Right lobe of liver (tissue), 4 donors: ENCODE data around the gene SPEF1.

Experiments used
- CTCF ChIP-seq, 4 donors: fragments of 200-600 bp in 3 of 4; fragments of 450-650 bp in 1 of 4; IDR thresholded peaks; one replicate each; pipeline versions ENCODE4 v1.5.1 to v1.8.0; 2016 to 2022; ENCODE audit warnings: antibody characterized with exemption in 4 of 4, mild to moderate bottlenecking in 2 of 4
- POLR2A ChIP-seq: fragments of 450-650 bp; IDR thresholded peaks from one replicate; pipeline ENCODE4 v1.6.1; 2017; ENCODE audit warnings: antibody characterized with exemption, mild to moderate bottlenecking
- donor health status: DM: no; HTN: no; CAD: no.
- donor health status: DM: no; HTN: no; CAD: no.
- donor health status: DM: no; HTN: yes; CAD: no.

DNA sequence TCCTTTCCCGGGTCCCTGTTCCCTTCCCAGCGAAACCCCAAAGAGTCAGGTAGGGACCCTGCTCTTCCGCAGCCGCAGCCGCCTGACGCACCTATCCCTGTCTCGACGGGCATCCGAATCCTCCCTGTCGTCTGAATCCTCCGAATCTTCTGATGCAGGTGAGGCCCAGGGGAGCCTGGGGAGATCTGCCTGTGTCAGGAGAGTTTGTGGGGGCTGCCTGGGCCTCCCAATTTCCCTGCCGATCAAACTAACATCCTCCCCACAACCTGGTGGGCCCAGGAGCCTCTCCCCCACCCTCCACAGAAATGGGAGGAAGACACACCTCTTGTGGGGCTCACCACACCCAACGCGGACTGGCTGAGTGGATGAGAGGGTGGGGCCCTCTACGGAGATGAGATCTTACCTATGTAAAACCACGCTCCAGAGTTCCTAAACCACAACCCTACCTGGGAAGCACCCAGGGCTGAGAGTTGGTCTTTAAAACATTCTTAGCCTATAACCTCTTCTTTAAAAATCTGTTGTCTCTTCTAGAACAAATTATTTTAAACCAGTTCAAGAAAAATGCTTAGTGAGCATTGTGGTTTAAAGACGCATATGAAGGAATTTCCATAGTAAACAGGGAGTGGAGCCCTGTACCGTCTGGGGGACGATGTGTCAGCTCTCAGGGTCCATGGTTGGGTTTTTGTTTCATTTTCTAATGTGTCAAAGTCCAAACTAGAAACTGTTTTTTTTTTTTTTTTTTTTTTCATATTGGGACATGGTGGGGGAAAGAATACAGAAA, 16.5 kb upstream of the SPEF1 start:
- no peak for TF ChIP-seq POLR2A
- no peak for TF ChIP-seq CTCF (IDR thresholded peaks at IDR 0.05)
